ENCODE measurements around the gene FST.

DNA sequence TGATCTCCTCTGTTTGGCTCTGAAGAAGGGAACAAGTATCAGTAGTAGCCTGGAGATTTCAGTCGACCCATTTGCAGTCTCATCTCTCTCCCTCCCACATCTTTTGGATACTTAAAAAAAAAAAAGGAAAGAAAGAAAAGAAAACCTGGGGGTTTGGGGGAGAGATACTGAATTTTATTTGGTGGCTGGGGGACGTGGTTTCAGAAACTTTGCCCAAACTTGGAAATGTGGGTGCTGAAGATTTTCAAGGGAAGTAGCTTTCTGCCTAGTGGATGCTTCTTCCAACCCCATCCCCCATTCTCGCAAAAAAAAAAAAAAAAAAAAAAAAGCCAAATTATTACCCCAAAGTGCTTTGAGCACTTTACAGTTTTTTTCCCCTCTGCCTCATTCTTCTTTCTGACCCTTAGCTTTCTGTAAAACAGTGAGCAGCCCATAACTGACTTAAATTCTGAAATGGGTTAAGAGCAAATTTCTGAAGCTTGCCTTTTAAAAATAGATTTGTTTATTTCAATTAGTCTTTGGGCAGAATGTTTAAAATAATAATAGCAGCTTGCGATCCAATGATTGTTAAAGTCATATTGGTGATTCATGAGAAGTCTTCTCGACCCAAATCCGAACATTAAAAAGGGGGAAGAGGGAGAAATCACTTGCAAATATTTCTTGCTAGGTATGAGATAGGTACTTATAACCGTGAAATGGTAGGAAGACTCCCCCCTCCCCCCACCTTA, 894 bp downstream of the FST start:
- TF ChIP-seq EP300 (IDR thresholded peaks at IDR 0.05) (no peak), POLR2A (IDR thresholded peaks at IDR 0.05; ENCODE audit: low read depth) (no peak)
- TF ChIP-seq, protein P1, sequence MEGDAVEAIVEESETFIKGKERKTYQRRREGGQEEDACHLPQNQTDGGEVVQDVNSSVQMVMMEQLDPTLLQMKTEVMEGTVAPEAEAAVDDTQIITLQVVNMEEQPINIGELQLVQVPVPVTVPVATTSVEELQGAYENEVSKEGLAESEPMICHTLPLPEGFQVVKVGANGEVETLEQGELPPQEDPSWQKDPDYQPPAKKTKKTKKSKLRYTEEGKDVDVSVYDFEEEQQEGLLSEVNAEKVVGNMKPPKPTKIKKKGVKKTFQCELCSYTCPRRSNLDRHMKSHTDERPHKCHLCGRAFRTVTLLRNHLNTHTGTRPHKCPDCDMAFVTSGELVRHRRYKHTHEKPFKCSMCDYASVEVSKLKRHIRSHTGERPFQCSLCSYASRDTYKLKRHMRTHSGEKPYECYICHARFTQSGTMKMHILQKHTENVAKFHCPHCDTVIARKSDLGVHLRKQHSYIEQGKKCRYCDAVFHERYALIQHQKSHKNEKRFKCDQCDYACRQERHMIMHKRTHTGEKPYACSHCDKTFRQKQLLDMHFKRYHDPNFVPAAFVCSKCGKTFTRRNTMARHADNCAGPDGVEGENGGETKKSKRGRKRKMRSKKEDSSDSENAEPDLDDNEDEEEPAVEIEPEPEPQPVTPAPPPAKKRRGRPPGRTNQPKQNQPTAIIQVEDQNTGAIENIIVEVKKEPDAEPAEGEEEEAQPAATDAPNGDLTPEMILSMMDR (IDR thresholded peaks at IDR 0.05): no peak

Data from esophagus muscularis mucosa (tissue), 4 donors.